Measurements from ENCODE around the gene DPPA5.
"Not testable (repeated sequence)": the region's sequence is repeated elsewhere in the genome, so short reads cannot be mapped to it uniquely, and the experiment has no call there.

Gene DPPA5

GRCh38 chr6:73303773-73304172 lies 50.3 kb downstream of the DPPA5 start:
- in situ Hi-C loops (cut with HindIII; ENCODE audit: low sequenced_read_pairs) = not testable (repeated sequence)

Data from DLD1 (cell line).